Neural cell (in vitro differentiated cells): ENCODE data around the gene C1orf167. TPM values are rescaled to one million over a fixed set of nuclear protein-coding genes. Genes with fewer than 3 reads are reported as not detected.
A peak's percentile ranks its signal among the peaks of the same experiment; 100 is the strongest.

ENCODE experiments used
- H2AFZ ChIP-seq: fragments of 200-600, 300-800 bp; sonication (generic), shearing (Covaris generic); 2 replicates; pipeline ENCODE4 v1.6.0; 2014; ENCODE audit warnings: low read depth, mild to moderate bottlenecking, antibody characterized with exemption, low read length, moderate library complexity
- H3F3A ChIP-seq: fragments of 200-600 bp; shearing (Covaris generic); 2 replicates; pipeline ENCODE4 v1.6.1; 2016; ENCODE audit warnings: mild to moderate bottlenecking, moderate library complexity, mixed read lengths, antibody characterized with exemption, low read length; ENCODE audit not compliant: insufficient read depth, poor library complexity, severe bottlenecking
- H3K27ac ChIP-seq: fragments of 200-600, 300-800 bp; sonication (generic), shearing (Covaris generic); 2 replicates; pipeline ENCODE4 v1.5.1; 2014; ENCODE audit warnings: mild to moderate bottlenecking, low read length, moderate library complexity
- H3K27me3 ChIP-seq: fragments of 300-800, 200-600 bp; sonication (generic), shearing (Covaris generic); 2 replicates; pipeline ENCODE4 v1.6.0; 2014; ENCODE audit warnings: mild to moderate bottlenecking, low read depth, low read length, moderate library complexity; ENCODE audit not compliant: insufficient read depth
- H3K36me3 ChIP-seq: fragments of 300-800, 200-600 bp; sonication (generic), shearing (Covaris generic); 2 replicates; pipeline ENCODE4 v1.5.1; 2014; ENCODE audit warnings: mild to moderate bottlenecking, antibody characterized with exemption, low read length, moderate library complexity; ENCODE audit not compliant: insufficient read depth
- H3K4me2 ChIP-seq: fragments of 300-800, 200-600 bp; sonication (generic), shearing (Covaris generic); 2 replicates; pipeline ENCODE4 v1.6.0; 2014; ENCODE audit warnings: mild to moderate bottlenecking, low read length
- H3K4me3 ChIP-seq: fragments of 300-800, 200-600 bp; sonication (generic), shearing (Covaris generic); 2 replicates; pipeline ENCODE4 v1.5.1; 2014; ENCODE audit warnings: mild to moderate bottlenecking, low read length, moderate library complexity
- H3K79me2 ChIP-seq: fragments of 200-600 bp; shearing (Covaris generic); replicated peaks from 2 replicates; pipeline ENCODE4 v1.6.0; 2014; ENCODE audit warnings: mild to moderate bottlenecking, low read length, moderate library complexity; ENCODE audit not compliant: insufficient read depth
- H3K9ac ChIP-seq: fragments of 300-800, 200-600 bp; sonication (generic), shearing (Covaris generic); 2 replicates; pipeline ENCODE4 v1.6.1; 2016; ENCODE audit warnings: mild to moderate bottlenecking, low read length, mixed read lengths
- H3K9me2 ChIP-seq: fragments of 200-600 bp; shearing (Covaris generic); 2 replicates; pipeline ENCODE4 v1.6.1; 2016; ENCODE audit warnings: mild to moderate bottlenecking, low read length, mixed read lengths; ENCODE audit not compliant: insufficient read depth
- H3K9me3 ChIP-seq: fragments of 200-600, 300-800 bp; sonication (generic), shearing (Covaris generic); 2 replicates; pipeline ENCODE4 v1.6.1; 2016; ENCODE audit warnings: mild to moderate bottlenecking, mixed run types, low read length, moderate library complexity, mixed read lengths
- H4K20me1 ChIP-seq: fragments of 200-600 bp; shearing (Covaris generic); 2 replicates; pipeline ENCODE4 v1.6.1; 2016; ENCODE audit warnings: mild to moderate bottlenecking, mixed run types; ENCODE audit not compliant: insufficient read depth
- EP300 ChIP-seq: fragments of 450-650 bp; conservative IDR thresholded peaks from 2 replicates; pipeline ENCODE4 v1.6.1; 2014; ENCODE audit warnings: antibody characterized with exemption, mild to moderate bottlenecking, moderate library complexity; ENCODE audit not compliant: poor library complexity, severe bottlenecking
- EZH2 ChIP-seq: fragments of 200-600, 300-800 bp; shearing (Covaris generic), sonication (generic); IDR thresholded peaks from 2 replicates; pipeline ENCODE4 v1.6.1; 2014; ENCODE audit warnings: antibody characterized with exemption, low read length, borderline replicate concordance, mild to moderate bottlenecking; ENCODE audit not compliant: insufficient read depth, poor library complexity, severe bottlenecking
- MXI1 ChIP-seq: fragments of 450-650 bp; conservative IDR thresholded peaks from 2 replicates; pipeline ENCODE4 v1.6.1; 2014; ENCODE audit warnings: antibody characterized with exemption, mild to moderate bottlenecking; ENCODE audit not compliant: poor library complexity, severe bottlenecking
- POLR2AphosphoS5 ChIP-seq: IDR thresholded peaks from 2 replicates; pipeline ENCODE4 v1.6.1; 2012
- RAD21 ChIP-seq: fragments of 450-650 bp; conservative IDR thresholded peaks from 2 replicates; pipeline ENCODE4 v1.6.1; 2014; ENCODE audit warnings: antibody characterized with exemption, mild to moderate bottlenecking, moderate library complexity
- SMC3 ChIP-seq: fragments of 450-650 bp; conservative IDR thresholded peaks from 2 replicates; pipeline ENCODE4 v1.6.1; 2014; ENCODE audit warnings: antibody characterized with exemption, mild to moderate bottlenecking, moderate library complexity; ENCODE audit not compliant: poor library complexity
- TAF1 ChIP-seq: IDR thresholded peaks from 2 replicates; pipeline ENCODE4 v1.6.1; 2012; ENCODE audit warnings: low read depth
- polyA plus RNA-seq: library from polyadenylated mRNA; depleted of rRNA; stranded (reverse); fragments of >200 nt; gene quantifications from 2 replicates; pipeline ENCODE4 v1.2.3, GENCODE V29; 2014
- TF ChIP-seq, protein P1 (sequence below): fragments of 450-650 bp; IDR thresholded peaks from 2 replicates; pipeline ENCODE4 v1.5.1; 2014; ENCODE audit warnings: antibody characterized with exemption, mild to moderate bottlenecking, moderate library complexity; ENCODE audit not compliant: poor library complexity, severe bottlenecking
- TF ChIP-seq, protein P2 (sequence below): IDR thresholded peaks from 2 replicates; pipeline ENCODE4 v1.6.1; 2012; ENCODE audit warnings: borderline replicate concordance

Gene C1orf167
- polyA plus RNA-seq, 1 donor from 2014 or later = not detected

DNA sequence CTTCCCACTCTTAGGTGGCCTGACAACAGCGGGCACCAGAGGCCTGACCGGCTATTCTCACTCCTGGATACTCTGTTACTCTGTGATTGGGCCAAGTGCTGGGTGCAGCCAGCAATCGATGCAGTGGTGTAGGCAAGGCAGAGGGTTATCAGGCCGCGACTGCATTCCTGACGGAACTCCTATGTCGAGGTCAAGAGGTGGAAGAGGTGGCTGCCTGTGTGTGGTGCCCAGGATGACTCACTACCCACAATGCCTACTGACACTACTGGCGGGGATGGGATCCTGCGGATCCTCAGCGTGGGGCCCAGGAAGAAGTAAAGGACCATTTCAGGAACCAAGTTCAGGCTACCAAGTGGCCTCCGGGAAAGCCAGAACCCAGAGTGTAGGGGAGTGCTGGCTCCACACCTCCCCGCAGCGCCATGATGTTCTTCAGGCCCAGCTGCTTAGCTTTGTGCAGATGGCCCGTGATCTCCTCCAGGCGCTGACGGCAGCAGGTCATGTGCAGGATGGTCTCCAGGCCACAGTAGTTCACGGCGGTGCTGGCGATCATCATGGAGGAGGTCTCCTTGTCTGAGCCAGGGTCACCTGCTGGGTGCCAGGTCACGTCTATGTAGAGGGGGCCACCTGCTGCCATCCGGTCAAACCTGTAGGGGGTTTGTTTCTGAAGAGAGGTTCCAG, 38.9 kb downstream of the C1orf167 start:
- Histone ChIP-seq H3K27ac (no peak overlapping the region), H3K4me3 (no peak overlapping the region), H3K9me2 (no peaks in the 10 kb centered on the region), H4K20me1 (no peaks in the 10 kb centered on the region), H3K4me2 (no peak overlapping the region), H3K9ac (no peak overlapping the region), H3K9me3 (no peaks in the 10 kb centered on the region), H3K79me2 (peaks cover 6% of the 10 kb centered on the region), H3K27me3 (no peaks in the 10 kb centered on the region), H3K36me3 (no peaks in the 10 kb centered on the region), H2AFZ (no peak overlapping the region), H3F3A (no peaks in the 10 kb centered on the region)
- TF ChIP-seq EP300 (no peak), RAD21 (no peak), MXI1 (no peak), POLR2AphosphoS5 (no peak), TAF1 (no peak), EZH2 (no peak), SMC3 (no peak)
- TF ChIP-seq, protein P1, sequence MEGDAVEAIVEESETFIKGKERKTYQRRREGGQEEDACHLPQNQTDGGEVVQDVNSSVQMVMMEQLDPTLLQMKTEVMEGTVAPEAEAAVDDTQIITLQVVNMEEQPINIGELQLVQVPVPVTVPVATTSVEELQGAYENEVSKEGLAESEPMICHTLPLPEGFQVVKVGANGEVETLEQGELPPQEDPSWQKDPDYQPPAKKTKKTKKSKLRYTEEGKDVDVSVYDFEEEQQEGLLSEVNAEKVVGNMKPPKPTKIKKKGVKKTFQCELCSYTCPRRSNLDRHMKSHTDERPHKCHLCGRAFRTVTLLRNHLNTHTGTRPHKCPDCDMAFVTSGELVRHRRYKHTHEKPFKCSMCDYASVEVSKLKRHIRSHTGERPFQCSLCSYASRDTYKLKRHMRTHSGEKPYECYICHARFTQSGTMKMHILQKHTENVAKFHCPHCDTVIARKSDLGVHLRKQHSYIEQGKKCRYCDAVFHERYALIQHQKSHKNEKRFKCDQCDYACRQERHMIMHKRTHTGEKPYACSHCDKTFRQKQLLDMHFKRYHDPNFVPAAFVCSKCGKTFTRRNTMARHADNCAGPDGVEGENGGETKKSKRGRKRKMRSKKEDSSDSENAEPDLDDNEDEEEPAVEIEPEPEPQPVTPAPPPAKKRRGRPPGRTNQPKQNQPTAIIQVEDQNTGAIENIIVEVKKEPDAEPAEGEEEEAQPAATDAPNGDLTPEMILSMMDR = no peak
- TF ChIP-seq, protein P2, sequence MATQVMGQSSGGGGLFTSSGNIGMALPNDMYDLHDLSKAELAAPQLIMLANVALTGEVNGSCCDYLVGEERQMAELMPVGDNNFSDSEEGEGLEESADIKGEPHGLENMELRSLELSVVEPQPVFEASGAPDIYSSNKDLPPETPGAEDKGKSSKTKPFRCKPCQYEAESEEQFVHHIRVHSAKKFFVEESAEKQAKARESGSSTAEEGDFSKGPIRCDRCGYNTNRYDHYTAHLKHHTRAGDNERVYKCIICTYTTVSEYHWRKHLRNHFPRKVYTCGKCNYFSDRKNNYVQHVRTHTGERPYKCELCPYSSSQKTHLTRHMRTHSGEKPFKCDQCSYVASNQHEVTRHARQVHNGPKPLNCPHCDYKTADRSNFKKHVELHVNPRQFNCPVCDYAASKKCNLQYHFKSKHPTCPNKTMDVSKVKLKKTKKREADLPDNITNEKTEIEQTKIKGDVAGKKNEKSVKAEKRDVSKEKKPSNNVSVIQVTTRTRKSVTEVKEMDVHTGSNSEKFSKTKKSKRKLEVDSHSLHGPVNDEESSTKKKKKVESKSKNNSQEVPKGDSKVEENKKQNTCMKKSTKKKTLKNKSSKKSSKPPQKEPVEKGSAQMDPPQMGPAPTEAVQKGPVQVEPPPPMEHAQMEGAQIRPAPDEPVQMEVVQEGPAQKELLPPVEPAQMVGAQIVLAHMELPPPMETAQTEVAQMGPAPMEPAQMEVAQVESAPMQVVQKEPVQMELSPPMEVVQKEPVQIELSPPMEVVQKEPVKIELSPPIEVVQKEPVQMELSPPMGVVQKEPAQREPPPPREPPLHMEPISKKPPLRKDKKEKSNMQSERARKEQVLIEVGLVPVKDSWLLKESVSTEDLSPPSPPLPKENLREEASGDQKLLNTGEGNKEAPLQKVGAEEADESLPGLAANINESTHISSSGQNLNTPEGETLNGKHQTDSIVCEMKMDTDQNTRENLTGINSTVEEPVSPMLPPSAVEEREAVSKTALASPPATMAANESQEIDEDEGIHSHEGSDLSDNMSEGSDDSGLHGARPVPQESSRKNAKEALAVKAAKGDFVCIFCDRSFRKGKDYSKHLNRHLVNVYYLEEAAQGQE = no peak

DNA sequence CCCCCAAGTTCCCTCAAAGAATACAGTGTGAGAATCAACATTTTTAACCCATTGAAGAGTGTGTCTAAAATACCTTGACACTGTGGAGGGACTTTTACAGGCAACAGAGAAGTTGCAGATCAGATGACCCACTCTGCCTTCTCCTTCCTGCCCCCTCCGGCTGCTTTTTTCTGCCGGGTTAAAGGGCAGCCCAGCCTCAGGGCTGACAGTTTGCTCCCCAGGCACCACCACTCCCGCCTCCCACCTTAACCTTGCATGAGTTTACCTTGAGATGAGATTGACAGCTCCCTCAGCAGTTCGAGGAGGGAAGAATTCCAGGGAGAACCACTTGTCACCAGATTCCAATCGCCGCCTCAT, 40.6 kb downstream of the C1orf167 start:
- Histone ChIP-seq H3K9me2 (no peaks in the 10 kb centered on the region), H3K27me3 (no peaks in the 10 kb centered on the region), H3K9me3 (no peaks in the 10 kb centered on the region), H4K20me1 (no peaks in the 10 kb centered on the region), H3K27ac (peak overlapping the region; percentile 59), H3K4me2 (peak overlapping the region; percentile 57), H3K9ac (peak overlapping the region; percentile 66), H3K4me3 (peak overlapping the region; percentile 99), H3K36me3 (no peaks in the 10 kb centered on the region), H2AFZ (no peak overlapping the region), H3F3A (no peaks in the 10 kb centered on the region), H3K79me2 (peaks cover 21% of the 10 kb centered on the region)
- TF ChIP-seq POLR2AphosphoS5 (no peak), EZH2 (no peak), RAD21 (no peak), TAF1 (no peak), SMC3 (no peak), EP300 (no peak), MXI1 (no peak)
- TF ChIP-seq, protein P2 = no peak
- TF ChIP-seq, protein P1 = no peak
